ENCODE measurements around the gene LIME1. TPM values are rescaled to one million over a fixed set of nuclear protein-coding genes. Genes with fewer than 3 reads are reported as not detected.
"Not testable (repeated sequence)": the region's sequence is repeated elsewhere in the genome, so short reads cannot be mapped to it uniquely, and the experiment has no call there.

Gene LIME1
- total RNA-seq, 1 donor from 2014 or later, result 1.7 TPM

GRCh38 chr20:63708301-63709148 lies 27.9 kb upstream of the LIME1 start:
- no peak for DNase-seq

DNA sequence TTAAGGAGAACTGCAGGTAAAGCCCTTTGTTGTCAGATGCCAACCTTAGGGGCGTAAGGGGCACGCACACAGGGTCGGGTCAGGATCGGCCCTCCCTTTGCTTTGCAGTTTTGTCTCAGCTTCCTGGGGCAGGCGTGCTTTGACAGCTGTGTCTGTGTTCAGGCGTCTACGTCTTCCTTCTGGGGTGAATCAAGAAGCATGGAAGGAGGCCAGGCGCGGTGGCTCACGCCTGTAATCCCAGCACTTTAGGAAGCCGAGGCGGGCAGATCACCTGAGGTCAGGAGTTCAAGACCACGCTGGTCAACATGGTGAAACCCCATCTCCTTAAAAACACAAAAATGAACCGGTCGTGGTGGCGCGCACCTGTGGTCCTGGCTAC lies 27.3 kb upstream of the LIME1 start:
- DNase-seq, result no peak

- DNase-seq, result no peak
These were observed 25.3 kb upstream of the LIME1 start for GRCh38 chr20:63711085-63711645.

DNA sequence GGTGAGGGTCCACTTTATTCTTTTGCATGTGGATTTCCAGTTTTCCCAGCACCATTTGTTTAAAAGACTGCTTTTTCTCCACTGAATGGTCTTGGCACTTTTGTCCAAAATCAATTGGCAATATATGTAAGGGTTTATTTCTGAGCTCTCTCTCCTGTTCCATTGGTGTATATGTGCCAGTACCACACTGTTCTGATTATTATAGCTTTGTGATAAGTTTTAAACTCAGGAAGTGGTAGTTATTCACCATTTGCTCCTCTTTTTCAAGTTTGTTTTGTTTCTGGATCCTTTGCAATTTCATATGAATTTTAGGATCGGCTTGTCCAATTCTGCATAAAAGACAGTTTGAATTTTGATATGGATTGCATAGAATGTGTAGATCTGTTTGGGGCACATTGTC lies 24.3 kb upstream of the LIME1 start:
- DNase-seq, result no peak

DNA sequence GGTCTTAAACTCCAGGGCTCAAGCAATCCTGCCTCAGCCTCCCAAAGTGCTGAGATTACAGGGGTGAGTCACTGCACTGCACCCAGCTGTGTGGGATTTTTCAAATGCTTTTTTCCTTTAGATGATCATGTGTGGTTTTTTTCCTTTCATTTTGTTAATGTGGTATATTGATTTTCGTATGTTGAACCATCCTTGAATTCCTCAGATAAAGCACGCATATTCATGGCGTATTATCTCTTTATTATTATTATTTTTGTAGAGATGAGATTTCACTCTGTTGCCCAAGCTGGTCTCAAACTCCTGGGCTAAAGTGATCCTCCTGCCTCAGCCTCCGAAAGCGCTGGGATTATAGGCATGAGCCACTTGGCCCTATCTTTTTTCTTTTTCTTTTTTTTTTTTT lies 21.6 kb upstream of the LIME1 start:
- DNase-seq, result no peak

- DNase-seq, result no peak
These were observed 17.5 kb upstream of the LIME1 start for GRCh38 chr20:63718996-63719395.

- DNase-seq, result not testable (repeated sequence)
These were observed 13.4 kb upstream of the LIME1 start for GRCh38 chr20:63722967-63723622.

DNA sequence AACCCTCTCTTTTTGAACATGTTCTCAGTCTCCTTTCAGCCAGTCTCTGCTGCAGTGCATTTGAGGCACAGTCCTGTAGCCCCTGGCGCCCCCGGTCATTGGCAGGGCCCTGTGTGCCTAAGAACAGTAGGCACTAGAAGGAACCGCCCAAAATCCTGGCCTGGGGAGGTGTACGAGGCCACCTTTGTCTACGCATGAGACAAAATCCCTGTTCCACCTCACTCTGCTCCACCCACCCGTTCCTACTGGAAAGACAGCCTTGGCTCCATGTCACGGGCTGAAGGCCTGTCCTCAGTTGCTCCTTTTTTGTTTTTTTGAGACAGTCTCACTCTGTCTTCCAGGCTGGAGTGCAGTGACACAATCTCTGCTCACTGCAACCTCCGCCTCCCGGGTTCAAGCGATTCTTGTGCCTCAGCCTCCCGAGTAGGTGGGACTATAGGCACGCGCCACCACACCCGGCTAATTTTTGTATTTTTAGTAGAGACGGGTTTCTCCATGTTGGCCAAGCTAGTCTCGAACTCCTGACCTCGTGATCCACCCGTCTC lies 6.2 kb upstream of the LIME1 start:
- not testable (repeated sequence) for DNase-seq

DNA sequence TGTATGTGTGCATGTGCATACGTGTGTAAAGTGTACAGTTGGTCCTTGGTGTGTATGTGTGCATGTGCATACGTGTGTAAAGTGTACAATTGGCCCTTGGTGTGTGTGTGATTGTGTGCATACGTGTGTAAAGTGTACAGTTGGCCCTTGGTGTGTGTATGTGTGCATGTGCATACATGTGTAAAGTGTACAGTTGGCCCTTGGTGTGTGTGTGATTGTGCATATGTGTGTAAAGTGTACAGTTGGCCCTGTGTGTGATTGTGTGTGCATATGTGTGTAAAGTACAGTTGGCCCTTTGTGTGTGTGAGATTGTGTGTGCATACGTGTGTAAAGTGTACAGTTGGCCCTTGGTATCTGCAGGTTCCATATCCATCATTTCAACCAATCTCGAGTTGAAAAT lies 5.1 kb upstream of the LIME1 start:
- no peak for DNase-seq

DNA sequence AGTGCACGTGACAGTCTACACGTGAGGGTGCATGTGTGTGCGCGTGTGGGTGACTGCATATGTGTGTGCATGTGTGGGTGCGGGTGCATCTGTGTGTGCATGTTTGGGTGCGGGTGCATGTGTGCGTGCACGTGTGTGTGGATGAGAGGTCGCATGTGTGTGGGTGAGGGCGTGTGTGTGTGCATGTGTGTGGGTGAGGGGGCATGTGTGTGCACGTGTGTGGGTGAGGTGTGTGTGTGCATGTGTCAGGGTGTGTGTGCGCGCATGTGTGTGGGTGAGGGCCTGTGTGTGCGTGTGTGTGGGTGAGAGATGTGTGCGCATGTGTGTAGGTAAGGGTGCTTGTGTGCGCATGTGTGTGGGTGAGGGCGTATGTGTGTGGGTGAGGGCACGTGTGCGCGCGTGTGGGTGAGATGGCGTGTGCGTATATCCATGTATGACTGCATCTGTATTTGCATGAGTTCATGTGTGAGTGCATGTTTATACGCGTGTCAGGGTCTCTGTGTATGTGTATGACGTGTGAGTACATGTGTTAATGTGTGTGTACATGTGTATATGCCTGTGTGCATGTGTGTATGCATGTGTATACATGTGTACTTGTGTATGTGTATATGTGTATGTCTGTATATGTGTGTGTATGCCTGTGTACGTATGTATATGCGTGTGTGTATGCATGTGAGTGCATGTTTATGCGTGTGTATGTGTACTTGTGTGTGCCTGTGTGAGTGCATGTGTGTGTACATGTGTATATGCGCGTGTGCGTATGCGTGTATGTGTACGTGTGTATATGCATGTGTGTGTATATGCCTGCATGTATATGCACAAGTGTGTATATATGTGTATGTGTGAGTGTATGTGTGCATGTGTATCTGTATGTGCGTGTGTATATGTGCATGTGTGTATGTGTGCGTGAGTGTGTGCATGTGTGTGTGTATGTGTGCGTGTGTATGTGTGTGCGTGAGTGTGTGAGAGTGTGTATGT lies 4.1 kb upstream of the LIME1 start:
- no peak for DNase-seq

DNA sequence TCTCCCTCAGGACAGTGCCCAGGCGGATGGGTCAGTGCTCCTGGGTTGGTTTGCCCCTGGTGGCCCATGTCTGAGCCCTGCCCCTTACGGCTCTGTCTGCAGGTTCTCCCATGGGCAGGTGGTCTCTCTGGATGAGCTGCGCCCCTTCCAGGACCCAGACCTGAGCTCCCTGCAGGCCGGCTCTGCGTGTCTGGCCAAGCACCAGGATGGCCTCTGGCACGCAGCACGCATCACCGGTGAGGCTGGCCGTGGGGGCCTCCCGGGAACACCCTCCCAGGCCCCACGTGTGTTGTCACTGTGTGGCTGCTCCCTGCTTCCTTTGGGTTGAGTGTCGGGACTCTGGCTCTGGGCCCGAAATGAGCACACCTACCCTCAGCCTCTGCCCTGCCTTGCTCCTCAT lies 3.3 kb upstream of the LIME1 start:
- no peak for DNase-seq

DNA sequence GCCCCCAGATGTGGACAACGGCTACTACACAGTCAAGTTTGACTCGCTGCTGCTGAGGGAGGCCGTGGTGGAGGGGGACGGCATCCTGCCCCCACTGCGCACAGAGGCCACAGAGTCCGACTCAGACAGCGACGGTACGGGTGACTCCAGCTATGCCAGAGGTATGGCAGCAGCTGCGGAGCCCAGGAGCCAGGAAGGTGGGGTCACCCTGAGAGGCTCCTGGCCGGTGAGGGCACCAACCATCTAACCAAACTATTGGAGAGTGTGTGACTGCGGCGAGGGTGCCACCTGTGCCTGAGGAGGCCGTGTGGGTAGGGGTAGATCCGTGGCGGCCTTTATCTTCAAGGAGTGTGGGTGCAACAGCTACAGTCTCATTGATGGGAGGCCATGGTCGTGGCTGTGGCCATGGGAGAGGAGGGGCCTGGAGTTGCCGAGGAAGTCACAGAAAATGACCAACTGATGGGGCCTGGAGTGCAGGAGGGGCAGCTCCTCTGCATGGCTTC lies 2.8 kb upstream of the LIME1 start:
- DNase-seq, result no peak

DNA sequence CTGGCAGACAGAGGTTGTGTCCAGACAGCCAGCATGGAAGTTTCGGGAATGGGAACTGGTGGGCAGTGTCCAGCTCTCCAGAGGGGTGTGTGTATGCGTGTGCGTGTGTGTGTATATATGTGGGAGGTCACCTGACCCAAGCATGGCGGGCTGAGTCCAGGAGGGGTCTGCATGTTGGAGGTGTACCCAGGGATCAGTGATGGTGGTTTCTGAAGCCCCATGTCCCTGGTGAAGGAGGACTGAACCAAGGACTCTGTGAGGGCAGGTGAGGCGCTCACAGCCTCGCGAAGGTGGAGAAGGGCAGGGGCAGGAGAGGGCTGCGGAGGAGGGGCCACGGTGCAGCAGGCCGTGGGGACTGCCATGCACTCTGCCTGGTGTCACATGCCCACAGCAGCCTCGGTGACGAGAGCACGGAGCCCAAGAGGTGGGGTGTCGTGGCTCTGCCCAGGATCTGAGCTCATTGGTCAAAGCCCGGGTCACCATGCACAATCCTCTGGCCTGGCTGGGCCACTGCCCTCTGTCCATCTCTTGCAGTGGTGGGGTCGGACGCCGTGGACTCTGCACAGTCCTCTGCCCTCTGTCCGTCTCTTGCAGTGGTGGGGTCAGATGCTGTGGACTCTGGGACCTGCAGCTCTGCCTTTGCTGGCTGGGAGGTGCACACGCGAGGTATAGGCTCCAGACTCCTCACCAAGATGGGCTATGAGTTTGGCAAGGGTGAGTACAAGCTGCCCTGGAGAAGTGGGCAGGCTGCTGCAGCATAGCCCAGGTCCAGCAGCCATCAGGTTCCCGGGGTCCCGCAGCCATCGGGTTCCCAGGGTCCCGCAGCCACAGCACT lies 2.1 kb upstream of the LIME1 start:
- no peak for DNase-seq

- DNase-seq, result no peak
These were observed 1.3 kb upstream of the LIME1 start for GRCh38 chr20:63734946-63735858.

DNA sequence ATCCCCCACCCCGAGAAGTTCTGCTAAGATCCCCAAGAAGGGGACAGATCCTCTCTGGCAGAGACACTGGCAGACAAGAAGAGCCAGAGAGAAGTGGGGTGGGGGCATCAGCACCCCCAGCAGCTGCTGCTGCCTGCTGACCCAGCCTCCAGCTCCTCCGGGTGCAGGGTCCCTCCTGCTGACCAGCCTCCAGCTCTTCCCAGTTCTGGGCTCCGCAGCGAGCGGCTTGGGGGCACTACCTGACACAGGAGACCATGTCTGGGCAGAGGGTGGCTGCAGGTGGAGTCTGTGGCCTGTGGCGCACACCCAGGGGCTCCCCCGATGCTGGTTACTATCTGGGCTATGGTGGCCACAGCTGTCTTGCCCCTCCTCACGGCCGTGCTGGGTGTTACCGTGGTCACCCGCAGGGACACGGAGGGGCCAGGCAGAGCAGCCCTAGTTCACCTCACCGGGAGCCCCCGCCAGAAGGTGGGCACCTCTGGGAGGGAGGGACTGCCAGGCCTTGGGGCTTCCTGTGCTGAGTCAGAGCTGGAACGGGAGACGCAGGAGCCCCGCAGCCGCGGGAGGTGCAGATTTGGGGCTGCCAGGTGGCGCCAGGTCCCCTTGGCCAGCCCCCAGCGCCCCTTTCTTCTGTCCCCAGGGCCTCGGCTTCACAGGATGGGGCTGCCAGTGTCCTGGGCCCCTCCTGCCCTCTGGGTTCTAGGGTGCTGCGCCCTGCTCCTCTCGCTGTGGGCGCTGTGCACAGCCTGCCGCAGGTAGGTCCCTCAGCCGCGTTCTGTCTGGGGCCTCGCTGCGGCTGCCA lies 630 bp downstream of the LIME1 start:
- no peak for DNase-seq

GRCh38 chr20:63737695-63737944 lies 1.2 kb downstream of the LIME1 start:
- DNase-seq, result no peak

GRCh38 chr20:63737945-63738686 lies 1.7 kb downstream of the LIME1 start:
- no peak for DNase-seq

- no peak for DNase-seq
These were observed 2.2 kb downstream of the LIME1 start for GRCh38 chr20:63738687-63739129.
